ENCODE data around the gene AMZ1.

AMZ1 gene

DNA sequence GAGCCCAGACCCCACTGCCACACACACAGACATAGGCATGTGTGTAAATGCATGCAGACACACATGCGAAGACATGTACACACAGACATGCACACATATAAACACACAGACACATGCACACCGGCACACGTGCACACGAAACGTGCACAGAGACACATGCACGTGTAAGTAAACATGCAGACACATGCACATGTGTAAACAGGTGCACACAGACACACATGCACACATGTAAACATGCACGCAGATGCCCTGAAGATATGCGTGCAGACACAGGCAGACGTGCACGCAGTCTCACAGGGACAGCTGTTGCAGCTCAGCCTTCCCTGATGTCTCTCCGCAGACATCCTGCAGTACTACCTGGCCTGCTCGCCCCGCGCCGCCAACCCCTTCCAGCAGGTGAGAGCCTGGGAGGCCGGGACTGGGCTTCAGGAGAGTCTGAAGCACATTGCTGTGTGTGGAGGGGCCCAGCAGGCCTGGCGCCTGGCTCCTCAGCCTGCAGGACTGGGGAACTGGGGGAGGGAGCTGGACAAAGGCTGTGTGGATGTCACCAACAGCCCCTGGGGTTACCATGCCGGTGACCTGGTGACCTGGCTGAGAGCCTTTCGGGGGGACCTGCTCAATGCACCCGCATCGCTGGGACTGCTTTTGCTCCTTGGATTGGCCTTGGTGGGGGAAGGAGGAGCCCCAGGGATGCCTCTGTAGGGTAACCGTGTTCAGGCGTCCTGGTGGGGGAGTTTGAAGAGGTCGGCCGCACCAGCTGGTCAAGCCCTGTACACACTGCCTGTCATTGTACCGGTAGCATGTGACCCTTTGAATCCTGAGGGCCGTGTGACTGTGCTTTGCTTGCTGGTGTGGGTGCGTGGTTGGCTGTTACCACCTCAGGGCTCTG lies 35.9 kb upstream of the AMZ1 start:
- no peak for DNase-seq

- no peak for DNase-seq
Observed at GRCh38 chr7:2652736-2653060, 35.3 kb upstream of the AMZ1 start.

- DNase-seq = no peak
Observed at GRCh38 chr7:2654059-2654458, 33.9 kb upstream of the AMZ1 start.

GRCh38 chr7:2655870-2656614 lies 32.0 kb upstream of the AMZ1 start:
- DNase-seq = no peak

- DNase-seq = no peak
Observed at GRCh38 chr7:2657208-2657607, 30.8 kb upstream of the AMZ1 start.

DNA sequence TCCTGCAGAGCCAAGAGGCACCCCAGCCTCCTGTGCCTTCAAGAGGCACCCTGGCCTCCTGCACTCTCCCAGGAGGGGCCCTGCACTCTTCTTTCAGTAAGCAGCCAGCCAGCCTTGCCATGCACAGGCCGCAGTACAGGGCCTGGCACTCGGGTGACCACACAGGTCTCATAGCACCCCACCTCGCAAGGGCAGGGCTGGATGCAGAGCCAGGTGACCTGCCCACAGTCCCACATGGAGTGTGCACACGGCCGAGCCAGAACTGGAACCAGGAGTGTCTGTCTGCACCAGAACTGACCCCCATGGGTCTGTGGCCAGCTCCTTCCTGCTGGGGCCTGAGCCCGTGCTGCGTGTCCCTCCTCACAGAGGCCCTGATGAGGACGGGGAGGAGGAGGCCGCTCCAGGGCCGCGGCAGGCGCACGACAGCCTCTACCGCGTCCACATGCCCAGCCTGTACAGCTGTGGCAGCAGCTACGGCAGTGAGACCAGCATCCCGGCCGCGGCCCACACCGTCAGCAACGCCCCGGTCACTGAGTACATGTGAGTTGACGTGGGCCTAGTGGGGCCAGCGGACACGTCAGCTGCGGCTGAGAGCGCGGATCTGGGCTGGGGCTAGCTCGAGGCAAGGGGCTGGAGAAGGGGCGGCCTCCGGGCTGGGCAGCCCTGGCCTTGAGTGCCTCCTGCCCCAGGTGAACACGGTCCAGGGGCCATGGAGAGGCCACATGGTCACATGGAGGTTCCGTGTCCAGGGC lies 29.9 kb upstream of the AMZ1 start:
- no peak for DNase-seq

DNA sequence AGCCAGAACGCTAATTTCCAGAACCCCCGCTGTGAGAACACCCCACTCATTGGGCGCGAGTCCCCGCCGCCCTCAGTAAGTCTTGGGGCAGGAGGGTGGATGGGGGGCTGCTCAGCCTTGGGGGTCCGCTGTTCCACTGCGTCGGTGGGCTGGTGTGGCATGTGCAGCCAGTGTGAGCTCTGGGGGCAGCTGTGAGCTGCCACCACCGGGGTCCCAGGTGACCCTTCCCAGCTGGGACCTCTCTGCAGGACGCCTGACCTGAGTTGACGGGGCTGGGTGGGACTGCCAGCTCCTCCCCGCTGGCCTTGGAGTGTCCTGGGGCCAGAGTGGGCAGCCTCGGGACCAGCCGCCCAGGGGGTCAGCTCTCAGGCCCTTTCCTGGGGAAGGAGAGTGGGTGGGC lies 29.1 kb upstream of the AMZ1 start:
- no peak for DNase-seq

DNA sequence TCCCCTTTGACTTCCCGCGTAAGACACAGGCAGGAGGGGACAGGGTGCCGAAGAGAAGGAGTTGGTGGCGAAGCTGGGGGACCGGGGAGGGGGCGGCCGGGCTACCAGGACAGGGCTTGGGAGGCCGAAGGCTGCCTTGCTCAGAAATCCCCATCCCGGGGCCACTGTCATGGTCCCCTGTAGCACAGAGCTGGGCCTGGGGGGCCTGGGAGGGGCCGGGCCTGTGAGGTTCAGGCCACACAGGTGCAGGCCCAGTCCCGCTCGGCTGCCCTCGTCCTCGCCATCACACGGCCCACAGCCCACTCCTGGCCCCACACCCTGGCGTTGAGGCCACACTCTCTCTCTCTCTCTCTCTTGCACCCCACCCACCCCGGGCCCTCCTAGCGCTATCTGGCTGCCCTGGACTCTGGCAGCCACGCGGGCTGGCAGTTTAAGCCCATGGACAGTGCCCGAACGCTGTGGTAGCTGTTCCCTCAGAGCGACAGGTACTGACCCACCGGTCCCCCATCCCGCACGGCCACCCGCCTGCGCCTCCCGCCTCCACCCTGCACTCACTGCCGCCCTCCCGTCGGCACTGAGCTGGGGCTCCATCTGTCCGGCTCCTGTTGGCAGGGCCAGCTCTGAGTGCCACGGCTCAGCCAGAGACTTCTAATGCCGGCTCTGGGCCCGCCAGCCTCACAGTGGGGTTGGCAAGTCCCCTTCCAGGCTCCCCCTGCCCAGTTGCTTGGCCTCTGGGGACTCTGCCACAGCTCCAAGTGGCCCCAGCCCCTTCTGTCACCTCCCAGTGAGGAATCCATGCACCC lies 28.2 kb upstream of the AMZ1 start:
- DNase-seq = no peak

- DNase-seq = no peak
Observed at GRCh38 chr7:2660359-2661095, 27.5 kb upstream of the AMZ1 start.

DNA sequence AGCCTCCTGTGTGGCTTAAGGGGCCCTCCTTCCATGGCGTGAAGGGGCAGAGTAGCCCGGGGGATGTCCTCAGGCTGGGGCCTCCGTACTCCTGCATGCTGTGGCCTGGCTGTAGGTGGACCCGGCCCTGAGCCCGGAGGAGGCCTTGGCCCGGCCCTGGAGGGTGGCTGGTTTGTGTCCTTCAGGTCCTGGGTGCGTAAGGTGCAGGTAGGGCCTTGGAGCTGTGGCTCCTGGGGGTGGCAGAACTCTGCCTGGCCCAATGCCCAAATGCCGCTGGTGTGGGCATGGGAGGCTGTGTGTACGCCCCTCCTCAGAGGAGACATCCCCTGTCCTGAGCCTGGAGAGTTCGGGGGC lies 26.9 kb upstream of the AMZ1 start:
- DNase-seq = no peak

DNA sequence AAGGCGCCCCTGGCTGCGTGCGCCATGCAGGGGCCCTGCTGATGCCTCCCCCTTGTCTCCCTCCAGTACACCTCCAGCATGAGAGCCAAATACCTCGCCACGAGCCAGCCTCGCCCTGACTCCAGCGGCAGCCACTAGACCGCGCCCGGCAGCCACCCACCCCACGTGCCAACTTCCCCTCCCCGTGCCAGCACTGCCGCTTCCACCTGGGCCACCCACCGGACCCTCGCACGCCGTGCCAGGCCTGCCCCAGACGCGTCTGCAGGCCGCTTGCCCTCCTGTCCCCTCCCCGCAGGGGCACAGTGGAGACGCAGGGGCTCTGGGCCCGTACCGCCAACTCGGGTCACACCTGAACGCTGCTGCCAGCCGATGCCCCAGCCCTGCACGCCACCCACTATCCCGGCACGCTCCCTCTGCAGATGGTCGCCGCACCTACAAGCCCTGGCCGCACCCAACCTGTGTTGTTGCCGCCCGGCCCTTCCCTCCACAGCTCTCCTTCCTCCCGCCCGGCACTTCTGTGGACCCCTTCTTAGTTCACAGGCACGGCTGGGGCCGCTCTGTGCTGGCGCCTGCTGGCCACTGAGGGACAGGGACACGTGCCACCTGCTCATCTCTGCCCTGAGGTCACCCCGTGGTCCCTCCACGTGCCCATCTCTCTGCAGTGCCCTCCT lies 26.3 kb upstream of the AMZ1 start:
- no peak for DNase-seq

DNA sequence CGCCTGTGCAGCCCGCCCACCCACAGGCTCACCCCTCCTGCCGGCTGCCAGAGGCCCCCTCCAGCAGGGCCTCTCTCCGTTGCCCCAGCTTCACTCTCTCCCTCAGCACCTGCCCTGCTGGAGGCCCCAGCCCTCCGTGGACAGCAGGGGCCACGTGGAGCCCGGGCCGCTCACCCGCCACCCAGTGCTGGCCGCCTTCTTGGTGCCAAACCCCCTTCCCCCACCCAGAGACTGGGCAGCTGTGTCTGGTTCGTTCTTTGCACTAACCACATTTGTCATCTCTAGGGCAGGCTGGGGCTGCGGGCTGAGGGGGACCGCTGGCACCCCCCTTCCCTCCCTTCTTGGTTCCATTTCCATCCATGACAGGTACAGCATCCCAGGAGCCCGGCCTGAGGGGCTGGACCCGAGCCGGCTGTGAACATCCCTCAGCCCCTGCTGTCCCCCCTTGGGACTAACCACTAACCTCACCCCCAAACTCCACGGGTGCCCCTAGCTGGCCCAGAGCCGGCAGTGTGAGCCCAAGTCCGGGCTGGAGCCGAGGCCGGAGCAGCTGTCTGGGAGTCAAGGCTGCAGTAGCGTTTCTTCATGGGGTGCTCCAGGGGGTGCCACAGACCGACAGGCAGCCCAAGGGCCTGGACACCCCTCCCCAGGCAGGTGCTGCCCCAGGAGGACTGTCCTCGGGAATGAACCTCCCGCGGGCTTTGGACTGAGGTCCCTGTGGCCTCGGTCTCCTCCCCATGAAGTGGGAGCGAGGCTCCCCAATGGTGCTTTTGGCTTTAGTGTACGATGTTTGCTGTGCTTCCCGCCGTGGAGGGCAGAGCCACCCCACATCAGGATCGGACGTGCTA lies 25.5 kb upstream of the AMZ1 start:
- DNase-seq = no peak

DNA sequence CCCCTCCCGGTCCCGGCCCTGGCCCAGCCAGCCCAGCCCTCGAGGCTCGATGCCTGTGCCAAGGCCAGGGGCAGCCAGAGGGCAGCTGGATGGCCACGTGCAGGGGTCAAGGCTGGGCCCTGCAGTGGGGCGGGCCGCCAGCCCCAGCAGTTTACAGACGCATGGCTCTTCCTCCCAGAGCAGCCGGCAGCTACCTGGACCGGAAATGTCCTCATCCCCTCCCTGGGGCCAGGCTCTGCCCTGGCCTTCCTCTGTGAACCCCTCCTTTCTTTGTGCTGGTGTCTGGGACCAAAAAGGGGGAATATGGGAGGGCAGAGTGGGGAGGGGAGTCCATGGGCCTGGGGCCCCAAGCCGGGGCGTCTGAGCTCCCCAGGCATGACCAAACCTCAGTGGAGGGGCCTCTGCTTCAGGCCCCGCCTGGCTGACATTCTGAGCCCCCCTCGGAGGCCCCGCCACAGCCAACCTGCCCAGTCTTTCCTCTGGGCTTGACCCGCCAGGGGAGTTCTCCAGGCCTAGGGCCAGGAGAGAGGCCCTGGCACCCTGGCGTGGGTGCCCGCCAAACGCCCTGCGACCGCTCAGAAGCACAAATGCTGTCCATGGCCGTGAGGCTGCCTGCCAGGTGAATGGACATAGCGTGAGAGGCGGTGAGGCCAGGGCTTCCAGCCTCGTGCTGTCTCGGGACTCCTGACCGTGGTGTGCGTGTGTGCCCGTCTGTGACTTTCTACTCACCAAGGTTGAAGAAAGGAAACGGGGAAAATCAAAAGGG lies 24.7 kb upstream of the AMZ1 start:
- no peak for DNase-seq

DNA sequence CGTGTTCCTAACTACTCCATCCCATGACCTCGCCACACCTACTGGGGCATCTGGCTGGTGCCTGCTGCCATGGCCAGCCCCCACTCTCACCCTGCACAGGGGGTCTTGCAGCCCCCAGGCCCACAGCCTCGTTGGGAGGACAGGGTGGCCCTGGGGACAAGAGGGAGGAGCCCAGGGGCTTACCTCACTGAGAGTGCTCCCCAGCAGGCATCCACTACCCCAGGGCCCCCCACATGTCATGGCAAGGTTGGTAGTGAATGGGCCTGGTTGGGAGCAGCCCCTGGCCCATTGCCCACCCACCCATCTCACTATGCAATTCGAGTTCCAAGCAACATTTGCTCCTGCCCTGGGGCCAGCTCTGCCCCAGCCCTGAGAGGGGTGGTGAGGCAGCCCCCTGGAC lies 24.0 kb upstream of the AMZ1 start:
- DNase-seq = no peak

DNA sequence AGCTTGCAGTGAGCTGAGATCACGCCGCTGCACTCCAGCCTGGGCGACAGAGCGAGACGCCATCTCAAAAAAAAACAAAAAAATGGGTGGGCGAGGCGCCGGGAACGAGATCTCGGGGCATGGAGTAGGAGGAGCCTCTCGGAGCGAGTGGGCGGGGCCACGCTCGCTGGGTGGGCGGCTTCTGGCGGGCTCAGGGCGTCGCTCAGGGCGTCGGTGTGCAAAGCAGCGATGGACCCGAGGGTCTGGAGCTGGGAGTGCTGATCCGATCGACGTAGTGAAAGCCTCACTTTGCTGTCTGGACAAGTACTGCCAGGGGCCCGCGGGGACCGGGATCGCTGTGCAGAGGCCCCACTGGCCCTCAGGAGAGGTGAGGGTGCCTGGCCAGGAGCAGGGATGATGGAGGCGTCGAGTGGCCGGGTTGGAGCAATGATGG lies 22.6 kb upstream of the AMZ1 start:
- no peak for DNase-seq

GRCh38 chr7:2666155-2666554 lies 21.8 kb upstream of the AMZ1 start:
- no peak for DNase-seq

DNA sequence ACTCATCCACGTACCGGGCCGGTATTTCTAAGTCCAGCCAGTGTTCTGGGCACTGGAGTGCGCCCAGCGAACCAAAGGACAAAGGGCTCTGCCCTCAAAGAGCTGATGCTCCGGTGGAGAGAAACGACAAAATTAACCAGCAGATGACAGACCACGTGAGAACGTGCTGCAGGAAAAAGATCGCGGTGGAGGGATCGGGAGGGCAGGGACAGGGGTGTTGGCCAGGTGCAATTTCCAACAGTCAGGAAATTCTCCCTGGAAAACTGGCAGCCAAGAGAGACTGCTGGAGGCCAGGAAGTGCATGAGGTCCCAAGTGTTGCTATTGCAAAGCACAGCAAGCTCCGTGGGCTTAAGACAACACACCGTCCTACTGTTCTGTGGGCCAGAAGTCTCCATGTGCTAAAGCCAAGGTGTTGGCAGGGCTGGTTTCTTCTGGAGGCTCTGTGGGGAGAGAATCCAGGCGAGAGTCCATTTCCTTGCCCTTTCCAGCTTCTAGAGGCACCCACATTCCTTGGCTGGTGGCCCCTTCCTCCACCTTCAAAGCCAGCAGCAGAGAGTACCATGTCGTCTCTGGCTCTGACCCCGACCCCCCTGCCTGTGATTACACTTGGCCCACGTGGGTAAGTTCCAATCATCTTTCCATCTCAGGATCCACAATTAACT lies 21.3 kb upstream of the AMZ1 start:
- DNase-seq = no peak

GRCh38 chr7:2667843-2668242 lies 20.2 kb upstream of the AMZ1 start:
- no peak for DNase-seq

GRCh38 chr7:2668401-2668800 lies 19.6 kb upstream of the AMZ1 start:
- DNase-seq = no peak

All from NCI-H1694 (cell line).